H9 (cell line): ENCODE data around the gene BRF1. TPM values are rescaled to one million over a fixed set of nuclear protein-coding genes. Genes with fewer than 3 reads are reported as not detected.

Experiments
- DNase-seq: peaks from one replicate; pipeline ENCODE4 v3.0.0-alpha.2; 2017
- H2AFZ ChIP-seq: one replicate; pipeline ENCODE4 v1.6.1; 2013; ENCODE audit warnings: mild to moderate bottlenecking, low read length, control low read depth, moderate library complexity
- H2AK5ac ChIP-seq: 2 replicates; pipeline ENCODE4 v1.6.1; 2013; ENCODE audit warnings: low read length, control low read depth, mixed read lengths; ENCODE audit not compliant: insufficient read length
- H2BK120ac ChIP-seq: one replicate; pipeline ENCODE4 v1.6.1; 2013; ENCODE audit warnings: low read depth, mild to moderate bottlenecking, low read length, control low read depth, inconsistent platforms; ENCODE audit not compliant: poor library complexity, severe bottlenecking
- H2BK12ac ChIP-seq: 2 replicates; pipeline ENCODE4 v1.6.1; 2013; ENCODE audit warnings: low read length, control low read depth, mixed read lengths, low read depth; ENCODE audit not compliant: insufficient read length
- H2BK15ac ChIP-seq: 2 replicates; pipeline ENCODE4 v1.6.1; 2013; ENCODE audit warnings: low read depth, low read length, control low read depth
- H2BK20ac ChIP-seq: one replicate; pipeline ENCODE4 v1.6.1; 2013; ENCODE audit warnings: low read depth, mild to moderate bottlenecking, low read length, control low read depth, inconsistent platforms; ENCODE audit not compliant: poor library complexity, severe bottlenecking
- H2BK5ac ChIP-seq: 2 replicates; pipeline ENCODE4 v1.6.1; 2013; ENCODE audit warnings: low read length, control low read depth, mixed read lengths; ENCODE audit not compliant: insufficient read length
- H3K14ac ChIP-seq: 2 replicates; pipeline ENCODE4 v1.6.1; 2013; ENCODE audit warnings: low read length, control low read depth; ENCODE audit not compliant: insufficient read depth
- H3K18ac ChIP-seq: 2 replicates; pipeline ENCODE4 v1.6.1; 2013; ENCODE audit warnings: low read depth, mild to moderate bottlenecking, mixed read lengths, low read length, control low read depth; ENCODE audit not compliant: insufficient read length
- H3K23ac ChIP-seq: 2 replicates; pipeline ENCODE4 v1.6.1; 2013; ENCODE audit warnings: low read length, control low read depth, mixed read lengths, low read depth; ENCODE audit not compliant: insufficient read length
- H3K23me2 ChIP-seq: 2 replicates; pipeline ENCODE4 v1.6.1; 2013; ENCODE audit warnings: low read depth, mild to moderate bottlenecking, mixed read lengths, low read length, control low read depth; ENCODE audit not compliant: insufficient read length, poor library complexity, severe bottlenecking
- H3K27ac ChIP-seq: 2 replicates; pipeline ENCODE4 v1.5.1; 2013; ENCODE audit warnings: low read length, control low read depth, mixed read lengths, low read depth; ENCODE audit not compliant: insufficient read length
- H3K27me3 ChIP-seq: 2 replicates; pipeline ENCODE4 v1.6.1; 2013; ENCODE audit warnings: low read length, control low read depth, inconsistent platforms; ENCODE audit not compliant: insufficient read depth
- H3K4ac ChIP-seq: 2 replicates; pipeline ENCODE4 v1.6.1; 2013; ENCODE audit warnings: low read depth, mild to moderate bottlenecking, control low read depth, inconsistent platforms, low read length, moderate library complexity
- H3K4me1 ChIP-seq: 2 replicates; pipeline ENCODE4 v1.6.1; 2013; ENCODE audit warnings: low read length, control low read depth, inconsistent platforms; ENCODE audit not compliant: insufficient read depth
- H3K4me2 ChIP-seq: 2 replicates; pipeline ENCODE4 v1.6.1; 2013; ENCODE audit warnings: low read length, control low read depth, mixed read lengths; ENCODE audit not compliant: insufficient read length, insufficient read depth
- H3K56ac ChIP-seq: 2 replicates; pipeline ENCODE4 v1.6.1; 2013; ENCODE audit warnings: low read depth, mild to moderate bottlenecking, mixed read lengths, low read length, control low read depth; ENCODE audit not compliant: insufficient read length
- H3K79me1 ChIP-seq: 2 replicates; pipeline ENCODE4 v1.6.1; 2013; ENCODE audit warnings: low read depth, mild to moderate bottlenecking, moderate library complexity, low read length, control low read depth, inconsistent platforms; ENCODE audit not compliant: insufficient read depth, poor library complexity, severe bottlenecking
- H3K79me2 ChIP-seq: 2 replicates; pipeline ENCODE4 v1.6.1; 2013; ENCODE audit warnings: low read length, control low read depth, inconsistent platforms; ENCODE audit not compliant: insufficient read depth
- H3K9ac ChIP-seq: 2 replicates; pipeline ENCODE4 v1.6.1; 2013; ENCODE audit warnings: low read length, control low read depth, mixed read lengths; ENCODE audit not compliant: insufficient read length; ENCODE audit errors: extremely low read depth
- H3K9me3 ChIP-seq: one replicate; pipeline ENCODE4 v1.6.1; 2013; ENCODE audit warnings: low read depth, low read length, inconsistent platforms; ENCODE audit not compliant: control insufficient read depth
- H3T11ph ChIP-seq: one replicate; pipeline ENCODE4 v1.6.1; 2013; ENCODE audit warnings: mild to moderate bottlenecking, low read length, control low read depth, inconsistent platforms
- H4K20me1 ChIP-seq: one replicate; pipeline ENCODE4 v1.6.1; 2013; ENCODE audit not compliant: control insufficient read depth, insufficient read length, insufficient read depth
- H4K5ac ChIP-seq: 2 replicates; pipeline ENCODE4 v1.6.1; 2013; ENCODE audit warnings: low read depth, mild to moderate bottlenecking, mixed read lengths, low read length, control low read depth; ENCODE audit not compliant: insufficient read length
- H4K8ac ChIP-seq: replicated peaks from 2 replicates; pipeline ENCODE4 v1.6.1; 2013; ENCODE audit warnings: low read length, control low read depth, mixed read lengths, low read depth; ENCODE audit not compliant: insufficient read length
- H4K91ac ChIP-seq: 2 replicates; pipeline ENCODE4 v1.6.1; 2013; ENCODE audit warnings: low read depth, mild to moderate bottlenecking, moderate library complexity, mixed read lengths, low read length, control low read depth; ENCODE audit not compliant: insufficient read length
- H3K27ac Mint-ChIP-seq, 3 experiments: 2 replicates in 2 of 3; 3 replicates in 1 of 3; pipeline ENCODE4 v1.8.0; 2020 to 2021; ENCODE audit warnings: mixed read lengths in 3 of 3, mild to moderate bottlenecking in 1 of 3, moderate library complexity in 1 of 3
- H3K27me3 Mint-ChIP-seq: 2 replicates; pipeline ENCODE4 v1.8.0; 2021; ENCODE audit warnings: low read depth, mild to moderate bottlenecking, moderate library complexity, mixed read lengths
- H3K36me3 Mint-ChIP-seq, 3 experiments: 2 replicates in 2 of 3; 3 replicates in 1 of 3; pipeline ENCODE4 v1.8.0; 2020 to 2021; ENCODE audit warnings: low read depth in 3 of 3, mixed read lengths in 3 of 3; ENCODE audit not compliant: insufficient read depth in 1 of 3
- H3K4me1 Mint-ChIP-seq, 2 experiments: 2 replicates each; pipeline ENCODE4 v1.8.0; 2020; ENCODE audit warnings: mixed read lengths in 2 of 2
- H3K4me3 Mint-ChIP-seq, 2 experiments: 2 replicates in 1 of 2; 3 replicates in 1 of 2; pipeline ENCODE4 v1.8.0; 2020 to 2021; ENCODE audit warnings: mild to moderate bottlenecking in 2 of 2, mixed read lengths in 2 of 2, moderate library complexity in 1 of 2
- H3K9me3 Mint-ChIP-seq, 2 experiments: 2 replicates in 1 of 2; 3 replicates in 1 of 2; pipeline ENCODE4 v1.8.0; 2020; ENCODE audit warnings: mild to moderate bottlenecking in 2 of 2, mixed read lengths in 2 of 2, moderate library complexity in 1 of 2
- CTCF ChIP-seq: fragments of 200-600 bp; sonication (generic); conservative IDR thresholded peaks from 3 replicates; pipeline ENCODE4 v1.8.0; 2021; ENCODE audit warnings: antibody characterized with exemption, mild to moderate bottlenecking
- WGBS: extraction: QIAGEN DNeasy Blood & Tissue Kit; methylation state at CpG from one replicate; pipeline ENCODE4 v1.1.7; 2013; ENCODE audit warnings: missing lambda C conversion rate, low lambda C conversion rate, mixed read lengths; ENCODE audit not compliant: insufficient read length; ENCODE audit errors: extremely low coverage; 5-methylcytosine and 5-hydroxymethylcytosine counted together
- total RNA-seq: library from RNA; stranded (reverse); gene quantifications from 2 replicates; pipeline ENCODE4 v1.2.1, GENCODE V29; 2021

Gene BRF1
- total RNA-seq, 1 experiment from 2014 or later, result 28.3 TPM

DNA sequence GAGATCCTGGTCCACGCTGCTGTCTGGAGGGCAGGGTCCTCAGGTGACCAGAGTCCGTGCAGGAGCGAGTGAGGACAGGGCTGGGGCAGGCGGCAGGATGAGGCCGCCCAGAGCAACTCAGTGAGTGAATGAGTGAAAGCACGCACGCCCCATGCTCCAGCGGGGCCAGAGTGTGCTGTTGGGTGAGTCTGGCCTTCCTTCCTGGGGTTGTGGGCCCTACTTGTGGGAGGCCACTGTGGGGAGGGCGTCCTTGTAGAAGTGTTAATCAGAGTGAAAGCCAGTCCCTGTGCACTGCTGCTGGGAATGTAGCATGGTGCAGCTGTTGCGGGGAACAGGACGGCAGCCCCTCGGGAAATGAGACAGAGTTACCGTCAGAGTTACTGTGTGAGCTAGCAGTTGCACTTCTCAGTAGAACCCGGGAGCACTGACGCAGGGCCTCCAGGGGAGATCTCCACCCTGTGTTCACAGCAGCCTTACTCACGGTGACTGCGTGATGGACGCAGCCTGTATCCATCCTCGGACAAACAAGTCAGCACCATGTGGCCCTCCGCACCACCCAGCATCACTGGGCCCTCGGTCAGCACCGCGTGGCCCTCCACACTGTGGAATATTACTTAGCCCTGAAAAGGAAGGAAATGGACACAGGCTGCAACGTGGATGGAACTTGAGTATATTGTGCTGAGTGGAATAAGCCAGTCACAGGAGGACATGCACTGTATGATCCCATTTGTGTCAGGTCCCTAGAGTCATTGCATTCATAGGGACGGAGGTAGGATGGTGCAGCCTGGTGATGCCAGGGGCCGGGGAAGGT lies 35.9 kb upstream of the BRF1 start:
- Histone ChIP-seq H3K27me3 (no peaks in the 10 kb centered on the region), H2BK20ac (no peak overlapping the region), H3K4ac (no peak overlapping the region), H4K8ac (no peak overlapping the region), H3K56ac (no peak overlapping the region), H3K4me1 (no peaks in the 10 kb centered on the region), H2AFZ (no peak overlapping the region), H4K20me1 (peaks cover 2% of the 10 kb centered on the region), H4K5ac (no peak overlapping the region), H4K91ac (no peak overlapping the region), H3T11ph (no peak overlapping the region), H3K18ac (no peak overlapping the region), H3K4me2 (no peak overlapping the region), H2BK15ac (no peak overlapping the region), H3K9me3 (no peaks in the 10 kb centered on the region), H2BK12ac (no peak overlapping the region), H3K9ac (no peak overlapping the region), H3K27ac (no peak overlapping the region), H3K79me2 (peaks cover 8% of the 10 kb centered on the region; the same call in 1 of the 2 replicates), H3K23ac (no peak overlapping the region), H3K23me2 (no peaks in the 10 kb centered on the region), H3K14ac (no peak overlapping the region), H2BK120ac (no peak overlapping the region), H2AK5ac (no peak overlapping the region), H3K79me1 (peaks cover 5% of the 10 kb centered on the region), H2BK5ac (no peak overlapping the region)
- Mint-ChIP-seq H3K9me3 (peaks cover 0 to 4% of the 10 kb centered on the region in 2 experiments; a peak in 1 of 5 replicates), H3K36me3 (peaks cover 3 to 12% (median 6%) of the 10 kb centered on the region in 3 experiments; a peak in 6 of 7 replicates), H3K27me3 (no peaks in the 10 kb centered on the region; the same call in 1 of the 2 replicates), H3K4me1 (peaks cover 12 to 27% of the 10 kb centered on the region in 2 experiments), H3K4me3 (no peak overlapping the region), H3K27ac (peak overlapping the region in 2 of 3 experiments; percentile 53 to 55; a peak in 2 of 7 replicates)
- no peak for DNase-seq
- no CpG with 5 or more reads among the region's 26 CpGs for WGBS
- no peak for TF ChIP-seq CTCF
